Stomach smooth muscle (tissue), 2 donors: ENCODE measurements around the gene TRAPPC10.

Experiments
- H3K27ac ChIP-seq: one replicate; pipeline ENCODE4 v1.7.0; 2013; ENCODE audit warnings: mild to moderate bottlenecking, low read length, inconsistent platforms
- H3K27me3 ChIP-seq, 2 donors: one replicate each; pipeline ENCODE4 v1.7.0; 2013; ENCODE audit warnings: low read length in 2 of 2; ENCODE audit not compliant: insufficient read depth in 2 of 2, control insufficient read depth in 1 of 2
- H3K36me3 ChIP-seq, 2 donors: one replicate each; pipeline ENCODE4 v1.7.0; 2013; ENCODE audit warnings: low read length in 2 of 2; ENCODE audit not compliant: control insufficient read depth in 2 of 2, insufficient read depth in 2 of 2
- H3K4me1 ChIP-seq: one replicate; pipeline ENCODE4 v1.7.0; 2013; ENCODE audit warnings: low read length; ENCODE audit not compliant: control insufficient read depth, insufficient read depth
- H3K4me3 ChIP-seq, 2 donors: one replicate each; pipeline ENCODE4 v1.7.0; 2013; ENCODE audit warnings: low read length in 2 of 2
- H3K9ac ChIP-seq, 2 donors: one replicate each; pipeline ENCODE4 v1.7.0; 2013; ENCODE audit warnings: low read length in 2 of 2, mild to moderate bottlenecking in 1 of 2
- H3K9me3 ChIP-seq, 2 donors: one replicate each; pipeline ENCODE4 v1.7.0; 2013; ENCODE audit warnings: low read length in 2 of 2; ENCODE audit not compliant: control insufficient read depth in 2 of 2
- donor health status: healthy.
- donor health status: Pancreatic carcinoma.

Gene TRAPPC10

GRCh38 chr21:44083631-44084291 lies 71.7 kb downstream of the TRAPPC10 start:
- Histone ChIP-seq H3K4me3 (no peak overlapping the region), H3K27ac (no peak overlapping the region), H3K27me3 (no peaks in the 10 kb centered on the region), H3K9ac (no peak overlapping the region), H3K4me1 (no peaks in the 10 kb centered on the region), H3K36me3 (peaks cover 55 to 74% of the 10 kb centered on the region in 2 donors), H3K9me3 (no peaks in the 10 kb centered on the region)

- H3K9ac ChIP-seq = no peak overlapping the region
- H3K9me3 ChIP-seq = no peaks in the 10 kb centered on the region
- no peaks in the 10 kb centered on the region for H3K4me1 ChIP-seq
- H3K27ac ChIP-seq = no peak overlapping the region
- H3K36me3 ChIP-seq = peaks cover 54 to 74% of the 10 kb centered on the region in 2 donors
- no peaks in the 10 kb centered on the region for H3K27me3 ChIP-seq
- no peak overlapping the region for H3K4me3 ChIP-seq
Measured at GRCh38 chr21:44084496-44085241, 72.6 kb downstream of the TRAPPC10 start.

GRCh38 chr21:44085491-44086321 lies 73.6 kb downstream of the TRAPPC10 start:
- Histone ChIP-seq H3K27me3 (no peaks in the 10 kb centered on the region), H3K36me3 (peaks cover 61 to 78% of the 10 kb centered on the region in 2 donors), H3K27ac (no peak overlapping the region), H3K9ac (no peak overlapping the region), H3K4me3 (no peak overlapping the region), H3K4me1 (no peaks in the 10 kb centered on the region), H3K9me3 (no peaks in the 10 kb centered on the region)

- Histone ChIP-seq H3K36me3 (peaks cover 63 to 71% of the 10 kb centered on the region in 2 donors), H3K4me1 (no peaks in the 10 kb centered on the region), H3K27ac (no peak overlapping the region), H3K27me3 (no peaks in the 10 kb centered on the region), H3K9ac (no peak overlapping the region), H3K4me3 (no peak overlapping the region), H3K9me3 (no peaks in the 10 kb centered on the region)
Measured at GRCh38 chr21:44086636-44087425, 74.7 kb downstream of the TRAPPC10 start.

GRCh38 chr21:44087426-44088400 lies 75.6 kb downstream of the TRAPPC10 start:
- Histone ChIP-seq H3K9ac (no peak overlapping the region), H3K4me1 (no peaks in the 10 kb centered on the region), H3K9me3 (no peaks in the 10 kb centered on the region), H3K36me3 (peaks cover 61 to 68% of the 10 kb centered on the region in 2 donors), H3K27ac (no peak overlapping the region), H3K4me3 (no peak overlapping the region), H3K27me3 (no peaks in the 10 kb centered on the region)

- Histone ChIP-seq H3K9ac (no peak overlapping the region), H3K4me1 (no peaks in the 10 kb centered on the region), H3K9me3 (no peaks in the 10 kb centered on the region), H3K36me3 (peaks cover 56 to 64% of the 10 kb centered on the region in 2 donors), H3K4me3 (no peak overlapping the region), H3K27me3 (no peaks in the 10 kb centered on the region), H3K27ac (no peak overlapping the region)
Measured at GRCh38 chr21:44088401-44088780, 76.3 kb downstream of the TRAPPC10 start.

GRCh38 chr21:44089001-44089911 lies 77.1 kb downstream of the TRAPPC10 start:
- Histone ChIP-seq H3K4me1 (no peaks in the 10 kb centered on the region), H3K27ac (no peak overlapping the region), H3K4me3 (no peak overlapping the region), H3K9me3 (no peaks in the 10 kb centered on the region), H3K9ac (no peak overlapping the region), H3K27me3 (no peaks in the 10 kb centered on the region), H3K36me3 (peaks cover 56% of the 10 kb centered on the region in 2 donors)

GRCh38 chr21:44090325-44090724 lies 78.2 kb downstream of the TRAPPC10 start:
- H3K27me3 ChIP-seq = no peaks in the 10 kb centered on the region
- H3K9ac ChIP-seq = no peak overlapping the region
- no peak overlapping the region for H3K4me3 ChIP-seq
- H3K36me3 ChIP-seq = peaks cover 52 to 54% of the 10 kb centered on the region in 2 donors
- H3K9me3 ChIP-seq = no peaks in the 10 kb centered on the region
- H3K27ac ChIP-seq = no peak overlapping the region
- H3K4me1 ChIP-seq = no peaks in the 10 kb centered on the region

GRCh38 chr21:44092211-44092610 lies 80.1 kb downstream of the TRAPPC10 start:
- Histone ChIP-seq H3K4me1 (no peaks in the 10 kb centered on the region), H3K36me3 (peaks cover 44 to 46% of the 10 kb centered on the region in 2 donors), H3K27me3 (no peaks in the 10 kb centered on the region), H3K4me3 (no peak overlapping the region), H3K9ac (no peak overlapping the region), H3K27ac (no peak overlapping the region), H3K9me3 (no peaks in the 10 kb centered on the region)
